K562 (cell line): ENCODE measurements around the gene C10orf90. TPM values are rescaled to one million over a fixed set of nuclear protein-coding genes. Genes with fewer than 3 reads are reported as not detected.

Experiments used
- ATAC-seq: fragments of 200-7000 bp; cut with Tn5 transposase; 3 replicates; pipeline ENCODE4 v1.9.1; 2020; ENCODE audit warnings: moderate library complexity
- BruUV-seq: library from RNA; stranded (reverse); fragments of 400-500 nt; replicated peaks from 2 replicates; lab custom pipeline; 2021; lab: Mats Ljungman, UMichigan
- CTCF ChIA-PET: fragments of 300-600 bp; formaldehyde crosslinking; extraction: SDS; loops from one replicate; lab custom pipeline; 2021; ENCODE audit warnings: low intra/inter-chr PET ratio; lab: Yijun Ruan, JAX
- POLR2A ChIA-PET: fragments of 300-600, 350-650 bp; sonication (Branson Sonifier 250); formaldehyde crosslinking; extraction: SDS; loops from one replicate; lab custom pipeline; 2021; ENCODE audit warnings: antibody characterized with exemption, inconsistent platforms; lab: Yijun Ruan, JAX
- DNase-seq, 4 experiments: peaks; one replicate each; pipeline versions ENCODE4 v3.0.0 to v3.0.0-alpha.2; 2011 to 2018; ENCODE audit warnings: low spot score in 3 of 4, mixed read lengths in 3 of 4; ENCODE audit errors: extremely low read depth in 1 of 4
- FAIRE-seq: peaks from 2 replicates; lab custom pipeline; 2011; peaks lifted over from hg19 to GRCh38; lab: Jason Lieb, UNC
- H2AFZ ChIP-seq: 2 replicates; pipeline ENCODE4 v1.6.0; 2011; ENCODE audit warnings: low read depth, low read length, control low read depth, inconsistent platforms
- H3K27ac ChIP-seq: fragments of 200-600 bp; 3 replicates; pipeline ENCODE4 v1.8.0; 2011; ENCODE audit warnings: low read depth, mild to moderate bottlenecking, control low read depth, inconsistent platforms, low read length, moderate library complexity, mixed read lengths; ENCODE audit errors: extremely low read depth
- H3K27me3 ChIP-seq, 2 experiments: fragments of 300-600 bp in 1 of 2; 2 replicates in 1 of 2; 3 replicates in 1 of 2; pipeline versions ENCODE4 v1.6.0 to v1.8.0; 2011; ENCODE audit warnings: inconsistent platforms in 2 of 2, low read length in 2 of 2, mild to moderate bottlenecking in 1 of 2, mixed read lengths in 1 of 2, moderate library complexity in 1 of 2; ENCODE audit not compliant: control insufficient read depth in 2 of 2, insufficient read depth in 2 of 2
- H3K36me3 ChIP-seq: fragments of 300-600 bp; 3 replicates; pipeline ENCODE4 v1.8.0; 2011; ENCODE audit warnings: mild to moderate bottlenecking, low read length, inconsistent platforms; ENCODE audit not compliant: control insufficient read depth, insufficient read depth
- H3K4me1 ChIP-seq, 2 experiments: fragments of 200-600 bp in 1 of 2; replicated peaks in 1 of 2; 2 replicates in 1 of 2; 3 replicates in 1 of 2; pipeline versions ENCODE4 v1.5.1 to v1.8.0; 2011; ENCODE audit warnings: inconsistent platforms in 2 of 2, low read length in 2 of 2, mild to moderate bottlenecking in 1 of 2, mixed read lengths in 1 of 2, moderate library complexity in 1 of 2; ENCODE audit not compliant: control insufficient read depth in 2 of 2, insufficient read depth in 2 of 2
- H3K4me2 ChIP-seq: 2 replicates; pipeline ENCODE4 v1.6.1; 2011; ENCODE audit warnings: low read length, control low read depth, inconsistent platforms, mixed read lengths; ENCODE audit not compliant: insufficient read depth
- H3K4me3 ChIP-seq: fragments of 200-600 bp; sonication (generic), shearing (Covaris generic); 2 replicates; pipeline ENCODE4 v1.5.1; 2016; ENCODE audit warnings: control low read depth, inconsistent platforms
- H3K79me2 ChIP-seq: fragments of 200-600 bp; 3 replicates; pipeline ENCODE4 v1.8.0; 2011; ENCODE audit warnings: low read length, inconsistent platforms; ENCODE audit not compliant: control insufficient read depth, insufficient read depth
- H3K9ac ChIP-seq, 2 experiments: 2 replicates each; pipeline versions ENCODE4 v1.6.0 to v1.6.1; 2011; ENCODE audit warnings: low read depth in 2 of 2, low read length in 2 of 2, control low read depth in 1 of 2, inconsistent platforms in 1 of 2, mild to moderate bottlenecking in 1 of 2, mixed read lengths in 1 of 2; ENCODE audit not compliant: insufficient read depth in 1 of 2
- H3K9me1 ChIP-seq: one replicate; pipeline ENCODE4 v1.6.0; 2011; ENCODE audit warnings: inconsistent platforms, mild to moderate bottlenecking, low read length, moderate library complexity; ENCODE audit not compliant: control insufficient read depth, insufficient read depth
- H3K9me3 ChIP-seq: replicated peaks from 2 replicates; pipeline ENCODE4 v1.5.1; 2011; ENCODE audit warnings: low read depth, low read length, inconsistent platforms; ENCODE audit not compliant: control insufficient read depth, insufficient read depth
- H4K20me1 ChIP-seq: replicated peaks from 2 replicates; pipeline ENCODE4 v1.6.1; 2011; ENCODE audit warnings: low read length, inconsistent platforms, mixed read lengths; ENCODE audit not compliant: control insufficient read depth, insufficient read depth
- CBX3 ChIP-seq, 2 experiments: IDR thresholded peaks; 1 replicate in 1 of 2; 2 replicates in 1 of 2; pipeline ENCODE4 v1.6.1; 2012; ENCODE audit warnings: inconsistent platforms in 2 of 2, low read length in 2 of 2, borderline replicate concordance in 1 of 2, control low read depth in 1 of 2
- ETV1 ChIP-seq: fragments of 450-650 bp; conservative IDR thresholded peaks from 2 replicates; pipeline ENCODE4 v1.6.1; 2016; ENCODE audit warnings: missing genetic modification characterization, control low read depth, low read depth, missing compliant biosample characterization
- GATAD2B ChIP-seq: fragments of 450-650 bp; IDR thresholded peaks from 2 replicates; pipeline ENCODE4 v1.6.1; 2017; ENCODE audit warnings: mild to moderate bottlenecking, borderline replicate concordance
- POLR3G ChIP-seq: IDR thresholded peaks from 2 replicates; pipeline ENCODE4 v1.6.1; 2011; ENCODE audit not compliant: insufficient read length, insufficient replicate concordance; ENCODE audit errors: extremely low read depth
- SMAD2 ChIP-seq: fragments of 150-350 bp; IDR thresholded peaks from 2 replicates; pipeline ENCODE4 v1.6.1; 2014; ENCODE audit warnings: low read depth, mild to moderate bottlenecking, low read length
- TAL1 ChIP-seq: fragments of 450-650 bp; IDR thresholded peaks from 2 replicates; pipeline ENCODE4 v1.6.1; 2016; ENCODE audit warnings: mild to moderate bottlenecking
- TCF3 ChIP-seq: sonication (generic); formaldehyde crosslinking; IDR thresholded peaks from 2 replicates; pipeline ENCODE4 v1.4.0; 2020; ENCODE audit warnings: mild to moderate bottlenecking, missing genetic modification reagents
- TEAD1 ChIP-seq, 2 experiments: fragments of 450-650 bp in 1 of 2; sonication (generic) in 1 of 2; formaldehyde crosslinking; IDR thresholded peaks; 2 replicates each; pipeline versions ENCODE4 v1.4.0 to v1.8.0; 2020 to 2022; ENCODE audit warnings: mild to moderate bottlenecking in 2 of 2, missing genetic modification reagents in 1 of 2
- ZC3H8 ChIP-seq: fragments of 450-650 bp; IDR thresholded peaks from 2 replicates; pipeline ENCODE4 v1.6.1; 2017
- ZNF316 ChIP-seq: fragments of 450-650 bp; IDR thresholded peaks from 2 replicates; pipeline ENCODE4 v1.6.1; 2016
- ZNF431 ChIP-seq: sonication (generic); formaldehyde crosslinking; IDR thresholded peaks from 2 replicates; pipeline ENCODE4 v1.8.0; 2022; ENCODE audit warnings: mild to moderate bottlenecking, missing genetic modification reagents
- WGBS: fragments of 100-300 bp; shearing (Covaris generic); methylation state at CpG from one replicate; pipeline ENCODE4 v1.1.6; 2016; ENCODE audit warnings: low coverage, mixed read lengths; ENCODE audit not compliant: insufficient coverage; ENCODE audit errors: missing lambda C conversion rate; 5-methylcytosine and 5-hydroxymethylcytosine counted together
- in situ Hi-C: fragments of 300-500 bp; cut with MboI; formaldehyde crosslinking; loops from 4 replicates; pipeline ENCODE4 v1.15.0; 2018; ENCODE audit warnings: inconsistent platforms, mixed read lengths
- intact Hi-C: fragments of 100-400 bp; cut with micrococcal nuclease; formaldehyde crosslinking; loops from 2 replicates; pipeline ENCODE4 v1.14.2; 2022
- polyA plus RNA-seq, 8 experiments: library from polyadenylated mRNA; depleted of rRNA in 4 of 8; stranded (reverse) in 5 of 8; unstranded in 3 of 8; fragments of >200 nt; fragmentation: Nextera tagmentation in 2 of 8; fragmentation: Illumina TruSeq in 1 of 8; extraction: Ambion mirVana in 2 of 8; extraction: Trizol in 1 of 8; gene quantifications; 2 replicates each; pipeline versions ENCODE4 v1.2.1 to v1.2.3, GENCODE V29; 2011 to 2014; ENCODE audit warnings: inconsistent platforms in 1 of 8, missing spikeins in 1 of 8
- total RNA-seq, 7 experiments: library from RNA; depleted of rRNA in 6 of 7; stranded (reverse); fragments of >200 nt in 6 of 7; fragmentation: Illumina TruSeq in 2 of 7; extraction: Trizol in 2 of 7; gene quantifications; 2 replicates each; pipeline versions ENCODE4 v1.2.1 to v1.2.3, GENCODE V29; 2011 to 2021; ENCODE audit warnings: low replicate concordance in 1 of 7
- TF ChIP-seq, protein P1 (sequence below): fragments of 250-450 bp; sonication (Bioruptor Pico); IDR thresholded peaks from 2 replicates; pipeline ENCODE4 v1.8.0; 2021; ENCODE audit warnings: mild to moderate bottlenecking, moderate library complexity
- TF ChIP-seq, protein P2 (sequence below), 2 experiments: fragments of 450-650 bp; conservative IDR thresholded peaks; 2 replicates each; pipeline ENCODE4 v1.6.1; 2017; ENCODE audit warnings: mild to moderate bottlenecking in 2 of 2, moderate library complexity in 2 of 2
- TF ChIP-seq, protein P3 (sequence below): fragments of 450-650 bp; formaldehyde crosslinking; IDR thresholded peaks from 2 replicates; pipeline ENCODE4 v1.4.0; 2020; ENCODE audit warnings: mild to moderate bottlenecking, moderate library complexity

C10orf90 gene
- total and polyA plus RNA-seq, 9 of the 15 experiments (the other 6 are each of a cell fraction or from before 2014, with no cell fraction given) = not detected

DNA sequence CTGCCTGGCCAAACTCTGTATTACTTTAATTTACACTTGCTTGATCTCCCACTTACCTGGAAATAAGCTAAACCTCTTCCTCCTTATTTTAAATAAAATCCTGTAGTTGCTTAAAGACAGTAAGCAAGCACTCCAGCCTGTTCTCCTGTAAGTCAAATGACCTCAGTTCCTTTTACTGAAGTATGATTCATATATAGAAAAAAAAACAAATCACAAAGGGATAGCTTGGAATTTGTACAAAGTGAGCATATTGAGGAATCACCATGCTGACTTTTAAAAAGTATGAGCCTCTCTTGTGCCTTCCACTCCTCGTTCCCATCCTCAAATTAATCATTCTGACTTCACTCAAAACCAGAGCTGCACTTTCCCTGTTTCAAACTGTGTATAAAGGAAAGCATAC, 52.0 kb downstream of the C10orf90 start:
- no peak overlapping the region for H2AFZ ChIP-seq
- no peaks in the 10 kb centered on the region for H4K20me1 ChIP-seq
- no peak overlapping the region for H3K4me3 ChIP-seq
- no peak for FAIRE-seq
- no peaks in the 10 kb centered on the region for H3K9me3 ChIP-seq
- intact Hi-C loops (no loop called here), in situ Hi-C loops (no loop called here)
- BruUV-seq = no TSS peak
- CTCF ChIA-PET = no interaction called here
- H3K27me3 ChIP-seq = no peaks in the 10 kb centered on the region
- H3K27ac ChIP-seq = no peak overlapping the region
- H3K9me1 ChIP-seq = no peaks in the 10 kb centered on the region
- POLR2A ChIA-PET = interaction anchor here (0.6 kb wide), 1 partner anchor 793 kb away, joined by 3 read pairs; no protein-coding TSS in a partner anchor
- ATAC-seq = no peak
- no peak for DNase-seq
- no peaks in the 10 kb centered on the region for H3K4me1 ChIP-seq
- 0% methylated on average over 1 of the region's 1 CpG for WGBS
- H3K79me2 ChIP-seq = no peaks in the 10 kb centered on the region
- H3K36me3 ChIP-seq = no peaks in the 10 kb centered on the region
- no peak overlapping the region for H3K4me2 ChIP-seq
- TF ChIP-seq TEAD1 (CRISPR knock-in tag; IDR thresholded peaks at IDR 0.05) (no peak), TCF3 (CRISPR knock-in tag) (no peak), CBX3 (IDR thresholded peaks at IDR 0.05; ENCODE audit: borderline replicate concordance in 1 of 2, low read length in 2 of 2) (no peak), ZNF431 (no peak), ZC3H8 (no peak), POLR3G (no peak), GATAD2B (no peak), ETV1 (tag) (no peak), ZNF316 (no peak), SMAD2 (no peak), TAL1 (no peak)
- TF ChIP-seq, protein P1, sequence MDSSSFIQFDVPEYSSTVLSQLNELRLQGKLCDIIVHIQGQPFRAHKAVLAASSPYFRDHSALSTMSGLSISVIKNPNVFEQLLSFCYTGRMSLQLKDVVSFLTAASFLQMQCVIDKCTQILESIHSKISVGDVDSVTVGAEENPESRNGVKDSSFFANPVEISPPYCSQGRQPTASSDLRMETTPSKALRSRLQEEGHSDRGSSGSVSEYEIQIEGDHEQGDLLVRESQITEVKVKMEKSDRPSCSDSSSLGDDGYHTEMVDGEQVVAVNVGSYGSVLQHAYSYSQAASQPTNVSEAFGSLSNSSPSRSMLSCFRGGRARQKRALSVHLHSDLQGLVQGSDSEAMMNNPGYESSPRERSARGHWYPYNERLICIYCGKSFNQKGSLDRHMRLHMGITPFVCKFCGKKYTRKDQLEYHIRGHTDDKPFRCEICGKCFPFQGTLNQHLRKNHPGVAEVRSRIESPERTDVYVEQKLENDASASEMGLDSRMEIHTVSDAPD (CRISPR knock-in tag) = no peak
- TF ChIP-seq, protein P2, sequence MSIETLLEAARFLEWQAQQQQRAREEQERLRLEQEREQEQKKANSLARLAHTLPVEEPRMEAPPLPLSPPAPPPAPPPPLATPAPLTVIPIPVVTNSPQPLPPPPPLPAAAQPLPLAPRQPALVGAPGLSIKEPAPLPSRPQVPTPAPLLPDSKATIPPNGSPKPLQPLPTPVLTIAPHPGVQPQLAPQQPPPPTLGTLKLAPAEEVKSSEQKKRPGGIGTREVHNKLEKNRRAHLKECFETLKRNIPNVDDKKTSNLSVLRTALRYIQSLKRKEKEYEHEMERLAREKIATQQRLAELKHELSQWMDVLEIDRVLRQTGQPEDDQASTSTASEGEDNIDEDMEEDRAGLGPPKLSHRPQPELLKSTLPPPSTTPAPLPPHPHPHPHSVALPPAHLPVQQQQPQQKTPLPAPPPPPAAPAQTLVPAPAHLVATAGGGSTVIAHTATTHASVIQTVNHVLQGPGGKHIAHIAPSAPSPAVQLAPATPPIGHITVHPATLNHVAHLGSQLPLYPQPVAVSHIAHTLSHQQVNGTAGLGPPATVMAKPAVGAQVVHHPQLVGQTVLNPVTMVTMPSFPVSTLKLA (conservative IDR thresholded peaks at IDR 0.05) = no peak
- TF ChIP-seq, protein P3, sequence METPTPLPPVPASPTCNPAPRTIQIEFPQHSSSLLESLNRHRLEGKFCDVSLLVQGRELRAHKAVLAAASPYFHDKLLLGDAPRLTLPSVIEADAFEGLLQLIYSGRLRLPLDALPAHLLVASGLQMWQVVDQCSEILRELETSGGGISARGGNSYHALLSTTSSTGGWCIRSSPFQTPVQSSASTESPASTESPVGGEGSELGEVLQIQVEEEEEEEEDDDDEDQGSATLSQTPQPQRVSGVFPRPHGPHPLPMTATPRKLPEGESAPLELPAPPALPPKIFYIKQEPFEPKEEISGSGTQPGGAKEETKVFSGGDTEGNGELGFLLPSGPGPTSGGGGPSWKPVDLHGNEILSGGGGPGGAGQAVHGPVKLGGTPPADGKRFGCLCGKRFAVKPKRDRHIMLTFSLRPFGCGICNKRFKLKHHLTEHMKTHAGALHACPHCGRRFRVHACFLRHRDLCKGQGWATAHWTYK (CRISPR knock-in tag) = no peak
- no peak overlapping the region for H3K9ac ChIP-seq
